CD4-positive, alpha-beta T cell treated with Interleukin-15 for 1 hour (primary cell): ENCODE data around the gene ARHGEF9.
A peak's percentile ranks its signal among the peaks of the same experiment; 100 is the strongest.

ENCODE experiments used
- DNase-seq: peaks from one replicate; pipeline ENCODE4 v3.0.0-alpha.2; 2020

ARHGEF9 gene

GRCh38 chrX:63744850-63745394 lies 40.1 kb downstream of the ARHGEF9 start:
- DNase-seq = no peak

GRCh38 chrX:63743596-63743995 lies 41.4 kb downstream of the ARHGEF9 start:
- DNase-seq = no peak

- no peak for DNase-seq
Measured at GRCh38 chrX:63740382-63740781, 44.6 kb downstream of the ARHGEF9 start.

GRCh38 chrX:63739885-63740284 lies 45.1 kb downstream of the ARHGEF9 start:
- DNase-seq = no peak

GRCh38 chrX:63738696-63739095 lies 46.3 kb downstream of the ARHGEF9 start:
- DNase-seq = no peak

- no peak for DNase-seq
Measured at GRCh38 chrX:63737131-63737921, 47.7 kb downstream of the ARHGEF9 start.

GRCh38 chrX:63735882-63736281 lies 49.1 kb downstream of the ARHGEF9 start:
- DNase-seq = no peak

- DNase-seq = no peak
Measured at GRCh38 chrX:63720293-63720692, 64.7 kb downstream of the ARHGEF9 start.

GRCh38 chrX:63719633-63720032 lies 65.4 kb downstream of the ARHGEF9 start:
- DNase-seq = no peak

GRCh38 chrX:63718010-63718694 lies 66.9 kb downstream of the ARHGEF9 start:
- no peak for DNase-seq

- DNase-seq = no peak
Measured at GRCh38 chrX:63713526-63713925, 71.5 kb downstream of the ARHGEF9 start.

- no peak for DNase-seq
Measured at GRCh38 chrX:63708801-63709200, 76.2 kb downstream of the ARHGEF9 start.

GRCh38 chrX:63702556-63702955 lies 82.5 kb downstream of the ARHGEF9 start:
- DNase-seq = no peak

GRCh38 chrX:63686878-63687714 lies 97.9 kb downstream of the ARHGEF9 start:
- peak; percentile 16 for DNase-seq

- no peak for DNase-seq
Measured at GRCh38 chrX:63680423-63680822, 104.6 kb downstream of the ARHGEF9 start.

- DNase-seq = no peak
Measured at GRCh38 chrX:63679432-63679831, 105.6 kb downstream of the ARHGEF9 start.

- DNase-seq = no peak
Measured at GRCh38 chrX:63675716-63676115, 109.3 kb downstream of the ARHGEF9 start.

- no peak for DNase-seq
Measured at GRCh38 chrX:63673896-63674295, 111.1 kb downstream of the ARHGEF9 start.

- DNase-seq = no peak
Measured at GRCh38 chrX:63664741-63665140, 120.3 kb downstream of the ARHGEF9 start.

- DNase-seq = no peak
Measured at GRCh38 chrX:63664083-63664482, 120.9 kb downstream of the ARHGEF9 start.

GRCh38 chrX:63661676-63662075 lies 123.3 kb downstream of the ARHGEF9 start:
- no peak for DNase-seq

GRCh38 chrX:63658920-63659319 lies 126.1 kb downstream of the ARHGEF9 start:
- no peak for DNase-seq

GRCh38 chrX:63657821-63658220 lies 127.2 kb downstream of the ARHGEF9 start:
- no peak for DNase-seq
